ENCODE measurements around the gene HSPB1. TPM values are rescaled to one million over a fixed set of nuclear protein-coding genes. Genes with fewer than 3 reads are reported as not detected.
A peak's percentile ranks its signal among the peaks of the same experiment; 100 is the strongest.

Gene HSPB1
- total RNA-seq, 1 donor = 77.7 TPM

DNA sequence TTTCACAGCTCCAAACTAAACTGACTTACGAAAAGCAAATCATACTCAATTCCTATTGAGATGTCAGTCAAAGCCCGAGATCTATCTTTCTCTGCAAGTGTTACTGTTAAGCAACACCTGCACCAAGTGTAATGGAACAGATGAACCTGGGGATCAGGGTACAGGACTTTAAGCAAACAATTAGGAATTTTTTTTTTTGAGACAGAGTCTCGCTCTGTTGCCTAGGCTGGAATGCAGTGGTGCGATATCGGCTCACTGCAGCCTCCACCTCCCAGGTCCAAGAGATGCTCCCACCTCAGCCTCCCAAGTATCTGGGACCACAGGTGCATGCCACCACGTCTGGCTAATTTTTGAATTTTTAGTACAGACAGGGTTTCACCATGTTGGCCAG lies 41.5 kb downstream of the HSPB1 start:
- no peak for DNase-seq (ENCODE audit: low read depth)
- TF ChIP-seq, protein P1, sequence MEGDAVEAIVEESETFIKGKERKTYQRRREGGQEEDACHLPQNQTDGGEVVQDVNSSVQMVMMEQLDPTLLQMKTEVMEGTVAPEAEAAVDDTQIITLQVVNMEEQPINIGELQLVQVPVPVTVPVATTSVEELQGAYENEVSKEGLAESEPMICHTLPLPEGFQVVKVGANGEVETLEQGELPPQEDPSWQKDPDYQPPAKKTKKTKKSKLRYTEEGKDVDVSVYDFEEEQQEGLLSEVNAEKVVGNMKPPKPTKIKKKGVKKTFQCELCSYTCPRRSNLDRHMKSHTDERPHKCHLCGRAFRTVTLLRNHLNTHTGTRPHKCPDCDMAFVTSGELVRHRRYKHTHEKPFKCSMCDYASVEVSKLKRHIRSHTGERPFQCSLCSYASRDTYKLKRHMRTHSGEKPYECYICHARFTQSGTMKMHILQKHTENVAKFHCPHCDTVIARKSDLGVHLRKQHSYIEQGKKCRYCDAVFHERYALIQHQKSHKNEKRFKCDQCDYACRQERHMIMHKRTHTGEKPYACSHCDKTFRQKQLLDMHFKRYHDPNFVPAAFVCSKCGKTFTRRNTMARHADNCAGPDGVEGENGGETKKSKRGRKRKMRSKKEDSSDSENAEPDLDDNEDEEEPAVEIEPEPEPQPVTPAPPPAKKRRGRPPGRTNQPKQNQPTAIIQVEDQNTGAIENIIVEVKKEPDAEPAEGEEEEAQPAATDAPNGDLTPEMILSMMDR (IDR thresholded peaks at IDR 0.05; ENCODE audit: insufficient read depth, low read depth, low read length) = no peak
- no peak overlapping the region for H3K4me3 ChIP-seq (ENCODE audit: low read depth, low read length)

DNA sequence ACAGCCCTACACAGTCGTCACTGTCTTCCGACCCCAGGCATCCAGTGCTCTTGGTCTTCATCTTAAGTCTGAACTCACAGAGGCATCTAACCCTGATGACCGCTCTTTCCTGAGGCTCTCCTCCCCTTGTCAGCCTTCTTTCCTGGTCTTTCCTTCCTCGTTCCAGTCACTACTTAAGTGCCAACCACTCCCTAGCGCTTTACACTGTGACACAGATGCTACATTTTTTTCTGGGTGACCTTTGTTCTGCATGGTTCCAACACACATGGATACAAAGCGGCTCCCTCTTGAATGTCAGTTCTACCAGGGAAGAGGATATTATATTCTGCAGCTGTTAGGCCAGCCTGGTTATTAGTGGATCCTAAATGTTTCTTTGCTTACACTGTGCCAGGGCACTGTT lies 43.6 kb downstream of the HSPB1 start:
- no peak for DNase-seq (ENCODE audit: low read depth)
- H3K4me3 ChIP-seq (ENCODE audit: low read depth, low read length) = no peak overlapping the region
- TF ChIP-seq, protein P1 (IDR thresholded peaks at IDR 0.05; ENCODE audit: insufficient read depth, low read depth, low read length) = no peak

- H3K4me3 ChIP-seq (ENCODE audit: low read depth, low read length) = no peak overlapping the region
- DNase-seq (ENCODE audit: low read depth) = peak; percentile 30
- TF ChIP-seq, protein P1 (IDR thresholded peaks at IDR 0.05; ENCODE audit: insufficient read depth, low read depth, low read length) = no peak
Measured at GRCh38 chr7:76346778-76347177, 44.3 kb downstream of the HSPB1 start.

DNA sequence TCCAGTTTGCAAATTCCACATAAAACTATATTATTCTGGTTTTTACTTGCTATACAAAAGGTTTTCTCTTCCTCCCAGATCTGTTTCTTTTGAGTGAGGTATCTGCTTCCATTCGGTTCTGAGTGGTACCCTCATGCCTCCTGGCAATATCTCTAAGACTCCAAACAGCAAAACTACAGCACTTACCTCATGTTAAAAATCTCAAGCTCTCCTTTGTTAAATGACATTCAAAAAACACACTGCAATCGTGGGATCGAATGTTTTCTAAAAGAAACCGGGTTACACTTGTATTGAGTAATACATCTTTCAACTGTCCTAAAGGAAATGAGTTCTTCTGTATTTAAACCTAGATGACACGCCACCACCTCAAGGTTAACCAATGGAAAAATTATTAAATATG lies 45.2 kb downstream of the HSPB1 start:
- H3K4me3 ChIP-seq (ENCODE audit: low read depth, low read length) = no peak overlapping the region
- TF ChIP-seq, protein P1 (IDR thresholded peaks at IDR 0.05; ENCODE audit: insufficient read depth, low read depth, low read length) = no peak

GRCh38 chr7:76349313-76349885 lies 46.9 kb downstream of the HSPB1 start:
- no peak for DNase-seq (ENCODE audit: low read depth)
- TF ChIP-seq, protein P1 (IDR thresholded peaks at IDR 0.05; ENCODE audit: insufficient read depth, low read depth, low read length) = no peak
- no peak overlapping the region for H3K4me3 ChIP-seq (ENCODE audit: low read depth, low read length)

More for the DNA sequence above, 45.2 kb downstream of the HSPB1 start:
- no peak for DNase-seq (ENCODE audit: low read depth)

GRCh38 chr7:76351372-76351771 lies 48.9 kb downstream of the HSPB1 start:
- DNase-seq (ENCODE audit: low read depth) = no peak
- TF ChIP-seq, protein P1 (IDR thresholded peaks at IDR 0.05; ENCODE audit: insufficient read depth, low read depth, low read length) = no peak
- H3K4me3 ChIP-seq (ENCODE audit: low read depth, low read length) = no peak overlapping the region

DNA sequence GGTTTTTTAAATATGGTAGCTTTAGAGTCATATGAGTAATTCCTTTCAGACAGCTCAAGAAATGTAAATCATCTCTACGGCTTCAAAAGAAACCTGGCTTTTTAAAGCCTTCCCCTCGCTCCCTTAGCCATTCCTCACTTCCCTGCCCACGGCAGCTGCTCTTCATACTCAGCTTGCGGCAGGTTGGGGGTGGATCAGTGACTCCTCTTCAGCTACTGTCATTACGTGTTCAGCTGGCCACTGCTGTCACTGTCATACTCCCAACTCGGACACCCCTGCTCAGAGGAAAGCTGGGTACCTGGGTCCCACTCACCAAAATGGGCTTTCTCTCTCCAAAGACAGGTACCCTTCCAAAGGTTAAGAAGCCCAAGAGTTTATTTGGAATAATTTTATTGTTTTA lies 49.7 kb downstream of the HSPB1 start:
- TF ChIP-seq, protein P1 (IDR thresholded peaks at IDR 0.05; ENCODE audit: insufficient read depth, low read depth, low read length) = no peak
- peak; percentile 63 for DNase-seq (ENCODE audit: low read depth)
- H3K4me3 ChIP-seq (ENCODE audit: low read depth, low read length) = no peak overlapping the region

Data from fibroblast of villous mesenchyme (primary cell).